GM12872 (cell line): ENCODE measurements around the gene DCDC2B.

Experiments used
- CTCF ChIP-seq: IDR thresholded peaks from 3 replicates; pipeline ENCODE4 v1.5.1; 2011; ENCODE audit warnings: low read depth, mild to moderate bottlenecking, low read length, moderate library complexity; ENCODE audit not compliant: insufficient read depth

Gene DCDC2B

DNA sequence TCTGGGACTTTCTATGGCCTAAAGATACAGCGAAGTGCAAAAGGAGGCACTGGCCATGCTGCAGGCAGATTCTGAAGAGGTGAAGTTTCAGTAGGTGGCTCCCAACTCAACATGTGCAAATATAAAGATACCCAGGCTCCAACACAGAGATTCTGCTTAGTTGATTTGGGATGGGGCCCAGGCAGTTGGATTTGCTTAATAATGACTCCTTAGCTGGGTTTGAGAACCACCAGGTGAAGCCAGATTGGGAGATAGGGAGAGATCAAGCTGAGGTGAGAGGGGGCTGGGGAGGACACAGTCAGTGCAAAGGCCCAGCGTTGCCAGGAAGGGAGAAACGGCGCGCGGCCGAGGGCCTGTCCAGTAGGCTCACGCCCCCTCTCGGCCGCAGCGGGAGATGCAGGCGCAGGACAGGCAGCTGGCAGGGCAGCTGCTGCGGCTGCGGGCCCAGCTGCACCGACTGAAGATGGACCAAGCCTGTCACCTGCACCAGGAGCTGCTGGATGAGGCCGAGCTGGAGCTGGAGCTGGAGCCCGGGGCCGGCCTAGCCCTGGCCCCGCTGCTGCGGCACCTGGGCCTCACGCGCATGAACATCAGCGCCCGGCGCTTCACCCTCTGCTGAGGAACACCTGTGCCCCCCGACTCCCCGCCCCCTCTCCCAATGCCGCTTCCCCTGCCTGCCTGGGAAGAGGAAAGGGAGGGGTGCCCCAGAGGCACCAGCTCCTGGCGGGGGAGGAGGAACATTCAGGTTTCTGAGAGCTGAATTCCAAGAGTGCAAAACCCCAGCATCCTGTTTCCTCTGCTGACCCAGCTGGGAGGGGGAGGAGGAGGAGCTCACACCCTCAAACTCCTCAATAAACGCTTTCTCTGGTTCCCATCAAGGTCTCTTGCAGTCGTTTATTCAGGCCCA, 39.3 kb downstream of the DCDC2B start:
- peak; percentile 97 for TF ChIP-seq CTCF

DNA sequence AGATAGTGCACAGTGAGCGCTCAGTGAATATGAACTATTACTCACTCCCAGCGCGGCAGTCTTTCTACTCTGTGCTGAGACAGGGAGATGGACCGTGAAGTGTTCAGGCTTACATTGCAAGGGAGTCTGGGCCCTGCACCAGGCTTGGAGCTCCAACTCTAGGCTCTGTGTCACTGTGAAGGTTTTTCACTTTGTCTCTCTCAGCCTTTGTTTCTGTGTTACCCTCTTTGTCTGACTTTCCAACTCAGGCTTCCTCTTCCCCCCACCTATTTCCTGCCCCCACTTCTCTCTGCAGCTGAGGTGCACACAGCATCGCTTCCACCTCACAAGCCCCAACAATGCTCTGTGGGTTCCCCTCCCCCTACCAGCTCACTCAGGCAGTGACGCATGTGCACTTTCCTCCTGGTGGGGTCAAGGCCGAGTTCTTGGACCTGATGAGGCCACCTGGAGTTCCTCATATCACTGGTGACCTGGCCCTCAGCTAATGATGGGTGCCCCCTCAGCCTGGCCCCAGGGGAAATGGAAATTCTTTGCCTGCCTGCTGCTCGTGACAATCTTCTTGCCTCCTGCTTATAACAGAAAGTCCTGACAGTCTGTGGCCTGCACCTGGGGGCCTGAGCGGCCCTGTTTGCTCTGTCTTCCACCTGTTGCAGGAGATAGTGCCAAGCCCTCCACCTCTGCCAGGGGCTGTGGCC, 41.1 kb downstream of the DCDC2B start:
- TF ChIP-seq CTCF: no peak

DNA sequence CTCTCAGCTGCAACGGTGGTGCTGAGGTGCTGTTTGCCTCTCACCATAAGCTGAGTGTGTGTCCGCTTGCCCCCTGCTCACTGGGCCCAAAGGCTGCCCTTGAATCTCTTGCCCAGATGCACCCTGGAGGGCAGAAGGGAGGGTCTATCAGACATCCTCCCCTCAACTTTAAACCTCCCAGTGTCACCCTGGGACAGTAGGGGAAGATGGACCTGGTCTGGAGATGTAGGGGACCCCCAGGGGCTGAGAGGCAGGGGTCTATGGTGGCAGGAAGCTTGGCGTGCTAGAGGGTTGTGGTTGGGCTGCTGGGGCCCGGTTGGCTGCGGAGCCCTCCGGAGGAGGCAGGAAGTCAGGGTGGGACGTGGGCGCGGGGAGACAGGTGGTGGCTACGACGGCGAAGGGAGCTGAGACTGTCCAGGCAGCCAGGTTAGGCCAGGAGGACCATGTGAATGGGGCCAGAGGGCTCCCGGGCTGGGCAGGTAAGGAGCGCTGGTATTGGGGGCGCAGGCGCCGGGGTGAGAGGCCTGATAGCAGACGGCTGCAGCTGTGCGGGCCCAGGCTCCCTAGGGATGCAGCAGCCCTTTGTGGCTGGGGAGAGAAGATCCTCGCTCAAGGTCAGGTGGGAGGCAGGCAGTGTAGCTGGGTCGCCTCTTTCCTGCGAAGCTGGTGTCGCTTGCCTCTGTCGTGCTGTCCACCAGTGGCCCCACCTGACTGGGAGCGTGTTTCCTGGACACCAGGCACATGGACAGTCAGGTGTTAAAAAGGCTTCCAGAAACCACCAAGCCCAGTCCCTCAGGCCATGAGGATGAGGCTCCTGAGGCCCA, 42.2 kb downstream of the DCDC2B start, which contains the start of gene LCK:
TSS of gene LCK (plus strand) at position 373 of the 824 bp plus-strand sequence. CDS start 23,065 bp downstream, outside the sequence.
- TF ChIP-seq CTCF: no peak

- no peak for TF ChIP-seq CTCF
Measured at GRCh38 chr1:32255072-32256071, 46.5 kb downstream of the DCDC2B start.

DNA sequence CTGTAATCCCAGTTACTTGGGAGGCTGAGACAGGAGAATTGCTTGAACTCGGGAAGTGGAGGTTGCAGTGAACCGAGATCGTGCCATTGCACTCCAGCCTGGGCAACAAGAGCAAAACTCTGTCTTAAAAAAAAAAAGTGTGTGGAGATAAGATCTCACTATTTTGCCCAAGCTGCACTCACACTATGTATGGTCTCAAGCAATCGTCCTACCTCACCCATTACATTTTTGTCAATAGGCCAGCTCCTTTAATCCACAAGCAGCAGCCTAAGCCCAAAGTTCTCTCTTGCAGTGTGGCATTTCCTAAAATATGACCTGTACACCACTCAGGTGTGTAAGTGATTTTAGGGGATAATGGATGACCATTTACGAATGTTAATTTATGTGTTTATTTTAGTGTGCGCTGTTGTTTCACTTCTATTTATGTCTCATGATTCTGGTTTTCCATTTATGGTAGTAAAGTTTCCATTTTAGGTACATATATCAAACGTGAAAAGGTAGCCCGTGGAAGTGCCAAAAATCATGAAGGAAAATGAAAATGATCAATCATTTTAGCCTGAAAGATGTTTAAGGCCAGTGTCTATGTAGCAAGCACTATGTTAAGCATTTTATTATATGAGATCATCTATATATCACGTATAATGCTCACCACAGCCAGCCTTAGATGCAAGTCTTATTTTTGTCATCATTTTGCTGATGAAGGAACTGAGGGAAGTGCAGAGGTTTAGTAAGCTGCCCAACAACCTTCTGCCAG, 47.8 kb downstream of the DCDC2B start:
- no peak for TF ChIP-seq CTCF

DNA sequence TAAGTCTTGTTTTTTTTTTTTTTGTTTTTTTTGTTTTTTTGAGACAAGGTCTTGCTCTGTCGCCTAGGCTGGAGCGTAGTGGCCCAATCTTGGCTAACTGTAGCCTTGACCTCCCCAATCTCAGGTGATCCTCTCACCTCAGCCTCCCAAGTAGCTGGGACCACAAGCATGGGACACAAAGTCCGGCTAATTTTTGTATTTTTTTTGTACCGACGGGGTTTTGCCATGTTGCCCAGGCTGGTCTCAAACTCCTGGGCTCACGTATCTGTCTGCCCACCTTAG, 48.3 kb downstream of the DCDC2B start:
- TF ChIP-seq CTCF: no peak
